ENCODE results near the gene NFIC. TPM values are rescaled to one million over a fixed set of nuclear protein-coding genes. Genes with fewer than 3 reads are reported as not detected.

The NFIC gene
- total and polyA plus RNA-seq, 2 of the 4 experiments (the other 2 are of a cell fraction): 21.9 to 32.1 TPM

GRCh38 chr19:3360421-3361383 is 5.7 kb upstream of the NFIC start (continued):
- TF ChIP-seq USF2 (IDR thresholded peaks at IDR 0.05; ENCODE audit: low read depth, low read length): no peak
